ENCODE measurements around the gene WFDC8. TPM values are rescaled to one million over a fixed set of nuclear protein-coding genes. Genes with fewer than 3 reads are reported as not detected.

Gene WFDC8
- total RNA-seq, 4 donors from 2014 or later: 0.78 to 1.3 TPM; not detected in 2

- H3K27ac ChIP-seq: no peak overlapping the region
- intact Hi-C loops (cut with DNase I): no loop called here
- TF ChIP-seq POLR2A (IDR thresholded peaks at IDR 0.05) (no peak), CTCF (IDR thresholded peaks at IDR 0.05) (no peak)
- no peak overlapping the region for H3K4me3 ChIP-seq (replicated peaks in 1 of 3)
- 68 to 72% methylated on average over 3 of the region's 3 CpGs for WGBS, 2 donors
- H3K27me3 ChIP-seq: no peaks in the 10 kb centered on the region
- no peaks in the 10 kb centered on the region for H3K4me1 ChIP-seq
- no peak for DNase-seq
- H3K9me3 ChIP-seq: no peaks in the 10 kb centered on the region
- no peaks in the 10 kb centered on the region for H3K36me3 ChIP-seq
Measured at GRCh38 chr20:45545351-45545750, 33.7 kb downstream of the WFDC8 start.

GRCh38 chr20:45539382-45539781 is 39.7 kb downstream of the WFDC8 start, which contains the start of gene WFDC6:
Gene WFDC6, minus strand, starts transcription at chr20:45539482. Its CDS starts 75 bp downstream, at chr20:45539407.
- Histone ChIP-seq H3K4me3 (replicated peaks in 1 of 3) (no peak within 1 kb of the TSS), H3K36me3 (no peaks in the 10 kb centered on the region), H3K27ac (no peak within 1 kb of the TSS), H3K9me3 (no peaks in the 10 kb centered on the region), H3K27me3 (no peaks in the 10 kb centered on the region), H3K4me1 (no peaks in the 10 kb centered on the region)
- no peak for TF ChIP-seq CTCF (IDR thresholded peaks at IDR 0.05)
- no peak for TF ChIP-seq POLR2A (IDR thresholded peaks at IDR 0.05)
- intact Hi-C loops (cut with DNase I): no loop called here
- 83 to 84% methylated on average over 2 of the region's 2 CpGs for WGBS, 2 donors
- no peak for DNase-seq

GRCh38 chr20:45538209-45538799 is 40.8 kb downstream of the WFDC8 start:
- intact Hi-C loops (cut with DNase I): no loop called here
- Histone ChIP-seq H3K9me3 (no peaks in the 10 kb centered on the region), H3K27me3 (no peaks in the 10 kb centered on the region), H3K4me3 (replicated peaks in 1 of 3) (no peak overlapping the region), H3K27ac (no peak overlapping the region), H3K4me1 (no peaks in the 10 kb centered on the region), H3K36me3 (no peaks in the 10 kb centered on the region)
- TF ChIP-seq CTCF (IDR thresholded peaks at IDR 0.05): no peak
- no peak for TF ChIP-seq POLR2A (IDR thresholded peaks at IDR 0.05)
- DNase-seq: no peak
- WGBS, 2 donors: 69 to 70% methylated on average over 6 to 7 of the region's 7 CpGs

GRCh38 chr20:45527294-45527693 is 51.8 kb downstream of the WFDC8 start:
- H3K36me3 ChIP-seq: no peaks in the 10 kb centered on the region

More at GRCh38 chr20:45527294-45527693, 51.8 kb downstream of the WFDC8 start:
- intact Hi-C loops (cut with DNase I): no loop called here
- H3K27me3 ChIP-seq: no peaks in the 10 kb centered on the region
- WGBS, 2 donors: 81 to 83% methylated on average over 4 of the region's 4 CpGs
- H3K4me1 ChIP-seq: no peaks in the 10 kb centered on the region
- DNase-seq: no peak
- TF ChIP-seq CTCF (IDR thresholded peaks at IDR 0.05): no peak
- no peak for TF ChIP-seq POLR2A (IDR thresholded peaks at IDR 0.05)
- H3K27ac ChIP-seq: no peak overlapping the region
- H3K9me3 ChIP-seq: no peaks in the 10 kb centered on the region
- no peak overlapping the region for H3K4me3 ChIP-seq (replicated peaks in 1 of 3)

All from thyroid gland (tissue), 4 donors.